HepG2 (cell line): ENCODE measurements around the gene CPNE1. TPM values are rescaled to one million over a fixed set of nuclear protein-coding genes. Genes with fewer than 3 reads are reported as not detected.

Source experiments
- CERS6 ChIP-seq: sonication (generic); formaldehyde crosslinking; IDR thresholded peaks from 2 replicates; pipeline ENCODE4 v1.5.0; 2020; ENCODE audit warnings: missing genetic modification reagents
- ELF1 ChIP-seq: sonication (generic); formaldehyde crosslinking; IDR thresholded peaks from 2 replicates; pipeline ENCODE4 v1.4.0; 2020; ENCODE audit warnings: missing genetic modification reagents
- FOXJ3 ChIP-seq: sonication (generic); formaldehyde crosslinking; IDR thresholded peaks from 2 replicates; pipeline ENCODE4 v1.4.0; 2020; ENCODE audit warnings: missing genetic modification reagents, mild to moderate bottlenecking, borderline replicate concordance
- GATAD1 ChIP-seq: IDR thresholded peaks from 2 replicates; pipeline ENCODE4 v1.6.1; 2016; ENCODE audit warnings: missing genetic modification reagents, missing compliant biosample characterization
- MNT ChIP-seq: fragments of 450-650 bp; IDR thresholded peaks from 2 replicates; pipeline ENCODE4 v1.6.1; 2016
- MXI1 ChIP-seq: IDR thresholded peaks from 3 replicates; pipeline ENCODE4 v1.6.1; 2012; ENCODE audit warnings: low read depth, low read length, inconsistent platforms, borderline replicate concordance
- NFYC ChIP-seq: IDR thresholded peaks from 2 replicates; pipeline ENCODE4 v1.6.1; 2016; ENCODE audit warnings: missing genetic modification reagents, missing compliant biosample characterization
- RFXAP ChIP-seq: sonication (generic); formaldehyde crosslinking; IDR thresholded peaks from 2 replicates; pipeline ENCODE4 v1.4.0; 2020; ENCODE audit warnings: missing genetic modification reagents, borderline replicate concordance
- TFDP1 ChIP-seq: IDR thresholded peaks from 2 replicates; pipeline ENCODE4 v1.6.1; 2016; ENCODE audit warnings: missing compliant biosample characterization, missing genetic modification reagents, borderline replicate concordance
- THAP8 ChIP-seq: sonication (generic); formaldehyde crosslinking; IDR thresholded peaks from 2 replicates; pipeline ENCODE4 v1.5.1; 2020; ENCODE audit warnings: missing genetic modification reagents, mild to moderate bottlenecking, borderline replicate concordance
- YY1 ChIP-seq: IDR thresholded peaks from 2 replicates; pipeline ENCODE4 v1.6.1; 2011; ENCODE audit warnings: low read length, low read depth, moderate library complexity, mild to moderate bottlenecking; ENCODE audit not compliant: insufficient read depth, insufficient replicate concordance
- ZFP36L1 ChIP-seq: sonication (generic); formaldehyde crosslinking; IDR thresholded peaks from 2 replicates; pipeline ENCODE4 v1.8.0; 2022; ENCODE audit warnings: mild to moderate bottlenecking, missing genetic modification reagents, moderate library complexity
- ZNF24 ChIP-seq: fragments of 450-650 bp; IDR thresholded peaks from 2 replicates; pipeline ENCODE4 v1.6.1; 2017; ENCODE audit warnings: antibody characterized with exemption, mild to moderate bottlenecking
- ZNF503 ChIP-seq: sonication (generic); formaldehyde crosslinking; IDR thresholded peaks from 2 replicates; pipeline ENCODE4 v1.4.0; 2020; ENCODE audit warnings: missing genetic modification reagents
- ZNF589 ChIP-seq: sonication (generic); formaldehyde crosslinking; conservative IDR thresholded peaks from 2 replicates; pipeline ENCODE4 v1.8.0; 2022; ENCODE audit warnings: mild to moderate bottlenecking, moderate library complexity, missing genetic modification reagents
- ZNF607 ChIP-seq: sonication (generic); formaldehyde crosslinking; IDR thresholded peaks from 2 replicates; pipeline ENCODE4 v1.5.1; 2020; ENCODE audit warnings: missing genetic modification reagents, mild to moderate bottlenecking, borderline replicate concordance
- ZNF761 ChIP-seq: sonication (generic); formaldehyde crosslinking; conservative IDR thresholded peaks from 2 replicates; pipeline ENCODE4 v1.4.0; 2020; ENCODE audit warnings: mild to moderate bottlenecking, missing genetic modification reagents
- polyA plus RNA-seq, 8 experiments: library from polyadenylated mRNA; depleted of rRNA in 3 of 8; stranded (reverse) in 7 of 8; unstranded in 1 of 8; fragments of >200 nt; fragmentation: Illumina TruSeq in 4 of 8; extraction: Trizol in 4 of 8; gene quantifications; 2 replicates each; pipeline versions ENCODE4 v1.2.1 to v1.2.3, GENCODE V29; 2011 to 2016; ENCODE audit warnings: low read depth in 4 of 8, missing spikeins in 1 of 8, mixed read lengths in 1 of 8; ENCODE audit not compliant: insufficient read depth in 1 of 8
- total RNA-seq, 5 experiments: library from RNA; depleted of rRNA; stranded (reverse); fragments of >200 nt; fragmentation: Illumina TruSeq; extraction: Trizol; gene quantifications; 2 replicates each; pipeline ENCODE4 v1.2.3, GENCODE V29; 2016; ENCODE audit warnings: low read depth in 1 of 5
- TF ChIP-seq, protein P1 (sequence below): sonication (generic); formaldehyde crosslinking; IDR thresholded peaks from 2 replicates; pipeline ENCODE4 v1.8.1; 2023; ENCODE audit warnings: mild to moderate bottlenecking, missing genetic modification reagents, borderline replicate concordance

CPNE1 gene
- total and polyA plus RNA-seq, 2 of the 13 experiments (the other 11 are each of a cell fraction or from before 2014, with no cell fraction given): 408 to 431 TPM

DNA sequence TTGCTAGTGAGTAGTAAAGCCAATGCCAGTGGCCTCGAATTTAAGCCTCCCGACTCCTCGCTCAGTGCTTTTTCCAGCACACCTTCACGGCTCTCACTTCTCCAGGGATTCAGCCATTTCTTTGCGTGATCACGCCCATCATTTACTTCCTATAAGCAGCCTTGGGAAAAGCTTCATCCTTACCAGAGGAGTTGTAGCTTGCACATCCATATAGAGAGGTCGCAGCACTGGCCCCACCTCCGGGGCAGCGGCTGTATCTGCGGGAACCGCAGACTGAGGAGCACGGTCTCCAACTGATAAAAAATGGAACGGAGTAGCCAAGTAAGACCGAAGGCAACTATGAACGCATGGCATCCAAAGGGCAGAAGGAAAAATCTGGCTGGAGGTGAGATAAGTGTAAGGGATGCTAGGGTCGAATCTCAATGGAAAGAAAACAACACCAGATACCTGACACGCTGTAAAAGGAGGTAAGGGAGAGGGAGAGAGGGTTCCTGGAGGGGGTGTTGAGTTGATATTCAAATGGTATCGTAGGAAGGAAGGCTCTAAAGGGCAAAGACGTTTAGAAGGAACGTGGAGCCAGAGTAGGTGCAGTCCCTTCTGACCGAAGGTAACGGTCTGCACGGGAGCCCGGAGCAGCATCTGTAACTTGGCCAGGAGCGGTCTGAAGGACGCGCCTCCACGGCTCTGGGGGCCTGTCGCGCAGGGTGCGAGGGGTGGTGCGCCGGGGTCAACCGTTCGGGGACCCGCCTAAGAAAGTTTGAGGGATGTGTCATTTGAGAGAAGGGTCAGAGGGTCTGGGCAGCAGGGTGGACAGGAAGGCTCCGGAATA is 33.8 kb upstream of the CPNE1 start (continued):
- TF ChIP-seq, protein P1, sequence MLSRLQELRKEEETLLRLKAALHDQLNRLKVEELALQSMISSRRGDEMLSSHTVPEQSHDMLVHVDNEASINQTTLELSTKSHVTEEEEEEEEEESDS: 0 out of 2 replicates have a peak, but pooled peaks have one; percentile 54
- no peak for TF ChIP-seq FOXJ3 (CRISPR knock-in tag)
- peak; percentile 39; the same call in 1 of the 2 replicates for TF ChIP-seq TFDP1 (CRISPR knock-in tag)
- peak; percentile 47; the same call in 1 of the 2 replicates for TF ChIP-seq CERS6 (CRISPR knock-in tag)
- TF ChIP-seq THAP8 (CRISPR knock-in tag): no peak
- TF ChIP-seq NFYC (CRISPR knock-in tag): no peak
- TF ChIP-seq ZFP36L1 (CRISPR knock-in tag): peak; percentile 14; the same call in 1 of the 2 replicates
- TF ChIP-seq MXI1: peak; percentile 12; the same call in 1 of the 3 replicates
- no peak for TF ChIP-seq ELF1 (CRISPR knock-in tag)
- TF ChIP-seq ZNF607: no peak
- 0 out of 2 replicates have a peak, but pooled peaks have one; percentile 33 for TF ChIP-seq ZNF503 (CRISPR knock-in tag)
- peak; percentile 60; the same call in 1 of the 2 replicates for TF ChIP-seq ZNF589 (CRISPR knock-in tag)
- TF ChIP-seq GATAD1: no peak
- TF ChIP-seq YY1: peak; percentile 16
- 0 out of 2 replicates have a peak, but pooled peaks have one; percentile 1 for TF ChIP-seq ZNF761 (CRISPR knock-in tag)
- 0 out of 2 replicates have a peak, but pooled peaks have one; percentile 67 for TF ChIP-seq RFXAP (CRISPR knock-in tag)
- TF ChIP-seq ZNF24: peak; percentile 6; the same call in 1 of the 2 replicates
- peak; percentile 16; the same call in 1 of the 2 replicates for TF ChIP-seq MNT
